HepG2 (cell line): ENCODE results near the gene CRIM1. TPM values are rescaled to one million over a fixed set of nuclear protein-coding genes. Genes with fewer than 3 reads are reported as not detected.

Source experiments
- AGO1 ChIP-seq: fragments of 200-400 bp; formaldehyde crosslinking; IDR thresholded peaks from 2 replicates; pipeline ENCODE4 v1.6.1; 2017; ENCODE audit warnings: mild to moderate bottlenecking, low read depth, low read length, moderate library complexity; ENCODE audit not compliant: poor library complexity, severe bottlenecking
- AKAP8 ChIP-seq: sonication (generic); formaldehyde crosslinking; IDR thresholded peaks from 2 replicates; pipeline ENCODE4 v1.5.1; 2020; ENCODE audit warnings: mild to moderate bottlenecking, missing genetic modification reagents
- ATAD3A ChIP-seq: sonication (generic); formaldehyde crosslinking; IDR thresholded peaks from 2 replicates; pipeline ENCODE4 v1.4.0; 2020; ENCODE audit warnings: missing genetic modification reagents
- BCL6 ChIP-seq: IDR thresholded peaks from 2 replicates; pipeline ENCODE4 v1.6.1; 2016; ENCODE audit warnings: missing genetic modification reagents, missing compliant biosample characterization
- CSRNP1 ChIP-seq: sonication (generic); formaldehyde crosslinking; IDR thresholded peaks from 2 replicates; pipeline ENCODE4 v1.8.1; 2023; ENCODE audit warnings: mild to moderate bottlenecking, missing genetic modification reagents
- CSRNP2 ChIP-seq: sonication (generic); formaldehyde crosslinking; conservative IDR thresholded peaks from 2 replicates; pipeline ENCODE4 v1.8.0; 2022; ENCODE audit warnings: low read depth, missing genetic modification reagents
- DPF2 ChIP-seq: sonication (generic); formaldehyde crosslinking; IDR thresholded peaks from 2 replicates; pipeline ENCODE4 v1.4.0; 2020; ENCODE audit warnings: mild to moderate bottlenecking, low read depth, missing genetic modification reagents, borderline replicate concordance
- FOXP1 ChIP-seq, 2 experiments: fragments of 450-650 bp in 1 of 2; IDR thresholded peaks; 2 replicates each; pipeline ENCODE4 v1.6.1; 2017 to 2018; ENCODE audit warnings: antibody characterized with exemption in 1 of 2
- GABPA ChIP-seq, 2 experiments: IDR thresholded peaks; 2 replicates each; pipeline ENCODE4 v1.6.1; 2011 to 2016; ENCODE audit warnings: low read depth in 2 of 2, low read length in 1 of 2, missing biosample characterization in 1 of 2, missing genetic modification characterization in 1 of 2
- HES4 ChIP-seq: sonication (generic); formaldehyde crosslinking; IDR thresholded peaks from 2 replicates; pipeline ENCODE4 v1.9.0; 2021; ENCODE audit warnings: mild to moderate bottlenecking, missing genetic modification reagents, borderline replicate concordance
- HIC2 ChIP-seq: sonication (generic); formaldehyde crosslinking; IDR thresholded peaks from 2 replicates; pipeline ENCODE4 v1.9.0; 2022; ENCODE audit warnings: low read depth, missing genetic modification reagents
- HMG20A ChIP-seq: IDR thresholded peaks from 2 replicates; pipeline ENCODE4 v1.6.1; 2016; ENCODE audit warnings: borderline replicate concordance
- IKZF1 ChIP-seq: fragments of 450-650 bp; IDR thresholded peaks from 2 replicates; pipeline ENCODE4 v1.7.1; 2016
- KDM2A ChIP-seq: sonication (generic); formaldehyde crosslinking; IDR thresholded peaks from 2 replicates; pipeline ENCODE4 v1.4.0; 2020; ENCODE audit warnings: low read depth, missing genetic modification reagents, borderline replicate concordance
- MAF1 ChIP-seq: sonication (generic); formaldehyde crosslinking; IDR thresholded peaks from 2 replicates; pipeline ENCODE4 v1.5.0; 2020; ENCODE audit warnings: missing genetic modification reagents, borderline replicate concordance
- RFX3 ChIP-seq: IDR thresholded peaks from 2 replicates; pipeline ENCODE4 v1.6.1; 2016; ENCODE audit warnings: missing biosample characterization, missing genetic modification reagents
- RXRA ChIP-seq: sonication (generic); formaldehyde crosslinking; IDR thresholded peaks from 2 replicates; pipeline ENCODE4 v1.5.1; 2020; ENCODE audit warnings: missing genetic modification reagents
- SMAD1 ChIP-seq: sonication (generic); formaldehyde crosslinking; IDR thresholded peaks from 2 replicates; pipeline ENCODE4 v1.4.0; 2020; ENCODE audit warnings: missing genetic modification reagents, low read depth, mild to moderate bottlenecking, borderline replicate concordance
- SMARCC2 ChIP-seq: fragments of 450-650 bp; IDR thresholded peaks from 2 replicates; pipeline ENCODE4 v1.6.1; 2017; ENCODE audit warnings: antibody characterized with exemption, mild to moderate bottlenecking
- TCF12 ChIP-seq, 2 experiments: fragments of 450-650 bp in 1 of 2; sonication (generic) in 1 of 2; formaldehyde crosslinking in 1 of 2; IDR thresholded peaks; 2 replicates each; pipeline versions ENCODE4 v1.6.1 to v1.8.0; 2017 to 2022; ENCODE audit warnings: antibody characterized with exemption in 1 of 2, mild to moderate bottlenecking in 1 of 2, missing genetic modification reagents in 1 of 2, moderate library complexity in 1 of 2
- TIGD3 ChIP-seq: sonication (generic); formaldehyde crosslinking; IDR thresholded peaks from 2 replicates; pipeline ENCODE4 v1.5.1; 2020; ENCODE audit warnings: mild to moderate bottlenecking, missing genetic modification reagents, borderline replicate concordance
- ZNF30 ChIP-seq: sonication (generic); formaldehyde crosslinking; IDR thresholded peaks from 2 replicates; pipeline ENCODE4 v1.5.0; 2020; ENCODE audit warnings: mild to moderate bottlenecking, missing genetic modification reagents
- ZNF543 ChIP-seq: sonication (generic); formaldehyde crosslinking; IDR thresholded peaks from 2 replicates; pipeline ENCODE4 v1.4.0; 2020; ENCODE audit warnings: mild to moderate bottlenecking, missing genetic modification reagents
- ZNF644 ChIP-seq: IDR thresholded peaks from 2 replicates; pipeline ENCODE4 v1.6.1; 2016; ENCODE audit warnings: low read depth
- ZNF7 ChIP-seq: IDR thresholded peaks from 2 replicates; pipeline ENCODE4 v1.6.1; 2016; ENCODE audit warnings: missing biosample characterization, missing genetic modification reagents
- ZNF713 ChIP-seq: sonication (generic); formaldehyde crosslinking; IDR thresholded peaks from 2 replicates; pipeline ENCODE4 v1.4.0; 2020; ENCODE audit warnings: mild to moderate bottlenecking, missing genetic modification reagents
- ZNF792 ChIP-seq: IDR thresholded peaks from 2 replicates; pipeline ENCODE4 v1.6.1; 2016
- polyA plus RNA-seq, 8 experiments: library from polyadenylated mRNA; depleted of rRNA in 3 of 8; stranded (reverse) in 7 of 8; unstranded in 1 of 8; fragments of >200 nt; fragmentation: Illumina TruSeq in 4 of 8; extraction: Trizol in 4 of 8; gene quantifications; 2 replicates each; pipeline versions ENCODE4 v1.2.1 to v1.2.3, GENCODE V29; 2011 to 2016; ENCODE audit warnings: low read depth in 4 of 8, missing spikeins in 1 of 8, mixed read lengths in 1 of 8; ENCODE audit not compliant: insufficient read depth in 1 of 8
- total RNA-seq, 5 experiments: library from RNA; depleted of rRNA; stranded (reverse); fragments of >200 nt; fragmentation: Illumina TruSeq; extraction: Trizol; gene quantifications; 2 replicates each; pipeline ENCODE4 v1.2.3, GENCODE V29; 2016; ENCODE audit warnings: low read depth in 1 of 5

Gene CRIM1
- total and polyA plus RNA-seq, 2 of the 13 experiments (the other 11 are each of a cell fraction or from before 2014, with no cell fraction given): 39.1 to 69.9 TPM

GRCh38 chr2:36459725-36460137 is 104.2 kb downstream of the CRIM1 start (continued):
- no peak for TF ChIP-seq ZNF543 (CRISPR knock-in tag)
- no peak for TF ChIP-seq ZNF7 (CRISPR knock-in tag)
- TF ChIP-seq CSRNP2 (CRISPR knock-in tag): no peak
- TF ChIP-seq RFX3: no peak
- no peak for TF ChIP-seq SMAD1 (CRISPR knock-in tag)
- no peak for TF ChIP-seq SMARCC2
- no peak for TF ChIP-seq ZNF792 (CRISPR knock-in tag)
- peak; percentile 65; the same call in 1 of the 2 replicates for TF ChIP-seq BCL6 (CRISPR knock-in tag)
- no peak for TF ChIP-seq AGO1
- no peak for TF ChIP-seq TIGD3 (CRISPR knock-in tag)
- TF ChIP-seq ATAD3A: no peak
- no peak for TF ChIP-seq GABPA (IDR thresholded peaks at IDR 0.05; ENCODE audit: low read depth, low read length)
- TF ChIP-seq GABPA (CRISPR knock-in tag; IDR thresholded peaks at IDR 0.05; ENCODE audit: low read depth): no peak
- TF ChIP-seq HMG20A (CRISPR knock-in tag): peak; percentile 68
- peak; percentile 54 for TF ChIP-seq KDM2A
- no peak for TF ChIP-seq DPF2 (CRISPR knock-in tag)
- TF ChIP-seq TCF12 (IDR thresholded peaks at IDR 0.05): no peak
- no peak for TF ChIP-seq TCF12 (CRISPR knock-in tag; IDR thresholded peaks at IDR 0.05)
- no peak for TF ChIP-seq HIC2
- no peak for TF ChIP-seq ZNF713 (CRISPR knock-in tag)
- 0 out of 2 replicates have a peak, but pooled peaks have one; percentile 14 for TF ChIP-seq ZNF644 (CRISPR knock-in tag)
- no peak for TF ChIP-seq MAF1 (CRISPR knock-in tag)
- peak; percentile 51; the same call in 1 of the 2 replicates for TF ChIP-seq RXRA (CRISPR knock-in tag)
- no peak for TF ChIP-seq CSRNP1 (CRISPR knock-in tag)
- TF ChIP-seq AKAP8: no peak
- TF ChIP-seq IKZF1: no peak
- no peak for TF ChIP-seq FOXP1 (IDR thresholded peaks at IDR 0.05)
- 0 out of 2 replicates have a peak, but pooled peaks have one; percentile 16 for TF ChIP-seq FOXP1 (CRISPR knock-in tag; IDR thresholded peaks at IDR 0.05)
- TF ChIP-seq HES4 (CRISPR knock-in tag): no peak
- TF ChIP-seq ZNF30 (CRISPR knock-in tag): no peak
